Measurements from ENCODE around the gene DKK1.

DKK1 gene, protein sequence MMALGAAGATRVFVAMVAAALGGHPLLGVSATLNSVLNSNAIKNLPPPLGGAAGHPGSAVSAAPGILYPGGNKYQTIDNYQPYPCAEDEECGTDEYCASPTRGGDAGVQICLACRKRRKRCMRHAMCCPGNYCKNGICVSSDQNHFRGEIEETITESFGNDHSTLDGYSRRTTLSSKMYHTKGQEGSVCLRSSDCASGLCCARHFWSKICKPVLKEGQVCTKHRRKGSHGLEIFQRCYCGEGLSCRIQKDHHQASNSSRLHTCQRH

DNA sequence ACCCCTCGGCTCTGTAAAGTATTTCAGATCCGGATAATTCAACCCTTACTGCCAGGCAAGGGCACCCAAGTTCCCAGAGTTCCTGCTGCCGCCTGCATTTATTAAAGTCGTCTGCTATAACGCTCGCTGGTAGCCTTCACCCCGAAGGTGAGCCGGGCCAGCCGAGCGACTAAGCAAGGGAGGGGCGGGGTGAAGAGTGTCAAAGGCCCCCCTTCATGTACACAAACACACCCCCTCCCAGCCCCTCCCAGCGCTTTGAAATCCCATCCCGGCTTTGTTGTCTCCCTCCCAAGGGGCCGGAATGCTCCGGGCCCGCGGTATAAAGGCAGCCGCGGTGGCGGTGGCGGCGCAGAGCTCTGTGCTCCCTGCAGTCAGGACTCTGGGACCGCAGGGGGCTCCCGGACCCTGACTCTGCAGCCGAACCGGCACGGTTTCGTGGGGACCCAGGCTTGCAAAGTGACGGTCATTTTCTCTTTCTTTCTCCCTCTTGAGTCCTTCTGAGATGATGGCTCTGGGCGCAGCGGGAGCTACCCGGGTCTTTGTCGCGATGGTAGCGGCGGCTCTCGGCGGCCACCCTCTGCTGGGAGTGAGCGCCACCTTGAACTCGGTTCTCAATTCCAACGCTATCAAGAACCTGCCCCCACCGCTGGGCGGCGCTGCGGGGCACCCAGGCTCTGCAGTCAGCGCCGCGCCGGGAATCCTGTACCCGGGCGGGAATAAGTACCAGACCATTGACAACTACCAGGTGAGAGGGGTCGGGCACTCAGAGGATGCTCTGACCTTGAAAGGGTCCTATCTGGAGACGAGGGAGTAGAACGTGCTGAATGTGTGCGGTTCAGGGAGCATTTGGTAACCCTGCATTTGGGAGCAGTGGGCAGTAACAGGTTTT lies at the start of gene DKK1:
Gene DKK1 (plus strand): TSS at position 349 of the 889 bp plus-strand sequence. CDS start 154 bp downstream, at position 503.
- DNase-seq, result no peak

DNA sequence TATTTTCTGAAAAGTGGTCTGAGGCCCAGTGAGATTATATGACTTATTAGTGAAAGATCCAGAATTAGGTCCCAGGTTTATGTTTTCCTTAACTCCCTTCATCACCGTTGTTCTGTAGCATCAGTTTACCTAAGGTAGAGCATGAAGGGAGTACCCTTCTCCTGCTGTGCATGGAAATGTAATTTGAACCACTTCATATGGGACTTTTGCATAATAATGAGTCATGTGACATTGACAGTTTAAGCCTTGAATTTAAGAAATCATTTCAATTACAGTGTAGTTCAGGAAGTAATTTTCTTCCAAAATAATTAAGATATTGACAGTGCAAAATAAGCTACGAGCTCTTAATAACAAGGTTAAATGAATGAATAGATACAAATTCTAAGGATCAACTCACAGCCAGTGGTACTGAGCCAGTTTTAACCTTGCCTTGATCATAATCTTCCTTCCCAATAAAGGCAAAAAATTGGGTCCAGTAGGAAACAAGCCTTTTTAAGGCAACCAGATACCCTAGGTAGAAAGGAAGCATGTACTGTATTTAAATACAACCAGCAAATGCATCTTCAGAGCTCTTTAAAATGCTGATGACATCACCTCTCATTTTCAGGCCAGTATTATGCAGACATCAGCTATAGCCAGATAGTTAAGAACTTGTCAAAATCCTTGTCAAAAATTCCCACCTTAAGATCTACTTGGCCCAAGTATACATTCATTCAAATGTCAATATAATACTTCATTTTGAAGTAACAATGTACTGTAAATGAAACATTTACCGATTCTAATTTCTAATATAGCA lies 48.8 kb upstream of the DKK1 start:
- DNase-seq, result no peak

DNA sequence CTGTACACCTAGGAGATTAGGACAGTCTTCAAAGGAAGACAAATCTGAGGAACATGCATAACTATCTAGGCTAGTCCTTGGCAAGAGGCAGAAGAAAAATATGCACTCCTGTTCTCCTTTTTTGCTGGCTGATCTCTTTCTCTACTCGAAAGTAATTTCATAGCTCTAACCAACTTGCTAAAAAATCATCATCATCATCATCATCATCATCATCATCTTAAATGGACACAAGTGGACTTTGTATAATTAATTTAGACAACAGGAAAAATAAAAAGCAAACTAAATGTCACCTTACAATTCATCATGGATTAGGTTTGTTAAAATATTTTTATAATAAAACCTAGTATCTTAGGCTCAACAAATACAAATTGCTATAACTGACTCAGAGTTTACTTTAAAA lies 47.2 kb upstream of the DKK1 start:
- no peak for DNase-seq

DNA sequence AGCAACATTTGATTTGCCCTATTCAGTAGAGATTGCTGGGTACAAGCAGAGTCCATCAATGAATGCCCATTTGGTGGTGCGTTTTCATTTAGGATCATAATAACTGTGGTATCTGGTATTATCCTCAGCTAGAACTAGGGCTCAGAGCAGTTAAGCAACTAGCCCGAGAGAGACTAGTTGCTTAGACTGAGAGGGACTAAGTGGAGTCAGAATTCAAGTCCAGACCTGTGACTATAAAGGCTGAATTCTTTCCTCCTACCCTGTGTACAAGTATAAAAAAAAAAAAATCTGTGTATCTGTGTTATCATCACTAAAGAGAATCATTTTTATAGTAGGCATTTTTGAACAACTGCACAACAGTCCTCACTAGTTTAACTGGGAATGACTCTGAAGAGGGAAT lies 45.3 kb upstream of the DKK1 start:
- no peak for DNase-seq

DNA sequence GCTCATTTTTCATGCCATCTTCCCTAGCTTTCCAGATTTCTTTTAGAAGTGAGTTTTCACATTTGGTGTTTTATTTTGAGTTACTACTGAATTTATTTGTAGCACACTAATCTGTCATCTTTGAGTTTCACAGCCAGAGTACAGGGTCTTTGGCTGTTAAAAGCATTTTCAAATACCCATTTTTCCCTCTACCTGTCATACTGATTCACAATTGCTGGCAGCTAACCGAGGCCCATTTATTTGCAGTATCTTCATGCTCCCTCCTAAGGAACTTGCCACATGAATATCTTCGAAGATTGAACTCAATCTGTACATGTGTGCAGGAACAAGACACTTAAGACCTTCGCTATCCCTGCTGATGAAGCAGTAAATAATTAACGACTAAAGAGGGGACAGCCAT lies 44.8 kb upstream of the DKK1 start:
- DNase-seq, result no peak

DNA sequence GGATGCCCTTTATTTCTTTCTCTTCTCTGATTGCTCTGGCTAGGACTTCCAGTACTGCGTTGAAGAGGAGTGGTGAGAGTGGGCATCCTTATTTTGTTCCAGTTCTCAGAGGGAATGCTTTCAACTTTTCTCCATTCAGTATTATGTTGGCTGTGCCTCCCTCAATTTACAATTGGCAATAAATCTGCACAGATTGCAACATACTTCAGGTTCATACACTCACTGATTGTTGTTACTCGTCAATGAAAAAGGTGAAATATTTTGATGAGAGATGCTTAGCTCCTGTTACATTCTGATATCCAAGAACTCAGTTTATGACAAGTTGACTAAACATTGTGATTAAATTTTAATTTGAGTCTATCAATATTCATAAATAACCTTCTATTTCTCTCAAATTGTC lies 37.9 kb upstream of the DKK1 start:
- no peak for DNase-seq

DNA sequence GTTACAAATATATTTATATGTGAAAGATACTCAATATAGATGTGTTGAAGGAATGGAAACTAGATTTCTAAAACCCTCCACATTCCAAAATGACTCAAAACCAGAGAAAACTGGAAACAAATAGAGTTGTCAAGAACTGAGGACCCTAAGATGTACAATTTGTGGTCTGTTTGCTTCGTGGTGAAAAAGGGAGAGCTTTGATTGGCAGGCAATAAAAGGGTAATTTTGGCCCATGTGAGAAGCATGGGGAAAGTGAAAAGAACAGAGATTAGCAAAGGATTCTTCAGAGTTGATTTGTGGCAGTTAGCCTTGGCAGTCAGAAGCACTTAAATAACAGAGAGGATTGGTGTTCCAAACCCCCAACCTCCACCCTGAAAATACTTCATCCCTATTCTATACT lies 37.1 kb upstream of the DKK1 start:
- no peak for DNase-seq

DNA sequence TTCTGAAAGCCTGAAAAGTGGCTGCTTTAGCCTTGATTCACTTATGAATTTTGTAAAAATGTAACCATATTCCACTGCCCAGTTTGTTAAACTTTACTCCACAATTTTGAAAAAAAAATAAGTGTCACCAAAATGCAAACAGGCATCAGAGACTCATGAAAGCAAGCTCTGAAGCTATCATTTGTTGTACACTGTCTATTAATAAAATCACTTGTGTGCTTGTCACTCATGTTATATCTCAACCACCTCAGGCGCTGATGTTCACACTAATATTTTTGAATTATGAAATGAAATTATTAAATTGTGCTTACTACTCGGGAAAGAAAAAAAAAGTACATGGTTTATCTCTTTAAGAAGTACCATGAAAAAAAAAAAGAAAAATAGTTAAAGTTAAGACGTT lies 34.5 kb upstream of the DKK1 start:
- DNase-seq, result no peak

DNA sequence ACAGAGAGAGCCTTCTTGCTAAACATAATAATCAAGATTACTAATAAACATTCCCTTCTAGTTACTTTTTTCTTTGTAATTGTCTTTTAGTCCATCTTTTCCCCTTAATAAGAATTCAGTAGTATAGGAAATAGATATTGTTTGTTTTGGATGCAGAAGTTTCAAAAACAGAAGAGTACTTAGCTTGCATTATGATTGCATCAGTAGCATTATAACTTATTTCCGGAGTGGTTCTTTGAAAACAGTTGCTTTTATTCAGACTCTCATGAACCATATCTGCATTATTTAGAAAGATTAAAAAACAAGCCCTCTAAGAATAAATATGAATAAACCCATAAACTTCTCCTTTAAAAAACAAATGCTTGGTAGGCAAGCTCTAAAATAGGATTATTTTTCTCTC lies 34.0 kb upstream of the DKK1 start:
- no peak for DNase-seq

DNA sequence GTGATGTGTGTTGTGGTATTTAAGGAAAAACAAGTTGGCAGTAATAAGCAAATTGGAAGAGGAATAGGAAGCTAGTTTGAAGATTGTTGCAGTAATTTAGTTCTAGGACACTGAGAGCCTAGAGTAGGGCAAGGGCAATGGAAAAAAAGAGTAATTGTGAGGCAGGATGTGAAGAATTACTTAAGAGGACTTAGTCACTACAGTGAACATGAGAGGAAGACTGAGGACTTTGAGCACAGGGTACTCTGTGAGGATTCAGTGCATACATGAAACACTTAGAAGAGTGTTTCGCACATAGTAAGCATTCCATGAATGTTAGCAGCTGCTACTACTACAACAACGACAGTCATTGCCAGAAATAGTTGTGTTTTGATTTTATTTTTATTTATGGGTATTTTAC lies 30.9 kb upstream of the DKK1 start:
- no peak for DNase-seq

DNA sequence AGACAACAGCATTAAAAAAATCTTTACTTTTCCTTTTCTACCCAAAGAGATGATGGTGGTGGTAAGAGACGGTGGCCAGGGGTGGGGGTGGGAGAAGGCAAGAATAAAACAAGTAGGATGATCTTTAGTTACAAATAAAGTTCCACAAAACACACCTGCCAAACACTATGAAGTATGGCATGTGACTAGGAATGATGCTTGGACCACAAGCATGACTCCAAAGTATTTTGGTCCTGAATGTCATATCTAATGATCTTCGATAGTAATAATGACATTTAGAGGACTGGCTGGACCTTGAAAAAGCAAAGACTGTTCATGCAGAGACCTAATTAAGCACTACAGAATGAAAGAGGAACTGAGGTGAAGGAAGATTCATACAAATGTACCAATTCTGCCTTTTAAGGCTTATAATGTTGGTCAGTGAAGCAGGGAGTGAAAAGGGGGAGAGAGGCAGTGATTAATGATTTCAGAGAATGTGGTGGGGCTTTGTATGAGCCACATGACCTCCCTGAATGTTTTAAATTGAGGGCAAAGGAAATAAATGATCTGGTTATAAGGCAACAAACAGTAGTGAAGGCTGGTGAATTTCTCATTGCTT lies 29.6 kb upstream of the DKK1 start:
- DNase-seq, result no peak

DNA sequence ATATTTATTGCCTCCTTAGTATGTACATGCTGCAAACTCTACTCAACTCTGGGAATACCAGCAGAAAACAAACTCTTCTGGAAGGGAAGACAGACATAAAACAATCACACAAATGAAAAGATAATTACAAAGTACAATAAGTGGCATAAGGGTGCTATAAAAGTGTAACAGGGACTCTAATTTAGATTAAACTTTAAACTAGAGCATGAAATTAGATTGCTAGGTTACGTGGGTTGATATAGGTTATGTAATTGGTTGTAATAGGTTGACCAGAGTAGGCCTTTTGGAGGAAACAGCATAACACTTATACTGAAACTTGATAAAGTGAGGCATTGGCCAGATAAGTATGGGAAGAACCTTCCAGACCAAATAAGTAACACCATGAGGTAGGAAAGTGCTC lies 26.2 kb upstream of the DKK1 start:
- DNase-seq, result no peak

DNA sequence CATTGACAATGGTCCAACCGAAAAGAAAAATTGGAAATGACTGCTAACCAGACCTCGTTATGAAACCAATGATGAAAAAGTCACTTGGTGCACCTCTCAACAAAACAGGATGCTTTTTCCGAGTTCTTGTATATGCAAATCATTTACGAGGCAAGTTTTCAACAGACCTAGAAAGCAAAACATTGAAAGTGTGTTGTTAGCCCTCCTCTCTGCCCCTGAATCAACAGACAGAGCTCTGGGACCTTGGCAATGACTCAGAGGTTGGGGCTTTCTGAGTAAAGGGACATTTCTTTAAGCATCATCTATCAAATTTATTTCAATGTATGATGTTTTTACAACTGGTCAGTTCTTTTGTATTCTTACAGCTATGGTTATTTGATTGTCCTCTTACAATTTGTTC lies 16.3 kb upstream of the DKK1 start:
- DNase-seq, result no peak

DNA sequence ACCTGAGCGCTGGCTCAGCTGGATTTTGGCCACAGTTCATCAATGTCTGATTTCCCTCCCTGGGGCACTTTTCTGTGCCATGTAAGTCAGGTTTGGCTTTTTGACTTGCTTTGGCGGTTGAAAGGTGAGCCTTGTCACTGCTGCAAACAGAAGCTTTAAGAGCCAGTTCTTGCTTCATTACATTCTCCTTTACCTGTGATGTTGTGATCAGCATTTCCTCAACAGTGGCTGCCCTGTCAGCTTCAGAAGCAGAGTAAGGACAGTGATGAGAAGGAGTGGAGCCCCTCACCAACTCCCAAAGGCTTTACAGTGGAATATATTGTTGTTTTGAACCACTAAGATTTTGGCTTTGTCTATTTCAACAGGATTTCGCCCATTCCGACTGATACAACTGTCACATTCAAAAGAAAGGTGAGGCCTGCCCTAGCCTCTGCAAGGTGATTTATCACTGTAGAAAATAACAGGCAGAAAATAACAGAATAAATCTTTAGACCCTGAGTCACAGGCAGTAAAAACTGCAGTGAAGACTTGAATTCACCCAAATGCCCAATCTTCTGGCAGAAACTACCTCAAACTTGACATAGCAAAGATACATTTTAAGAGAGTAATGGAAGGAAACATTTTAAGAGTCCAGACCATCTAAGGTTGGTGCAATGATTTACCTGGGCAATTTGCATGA lies 13.3 kb upstream of the DKK1 start:
- no peak for DNase-seq

DNA sequence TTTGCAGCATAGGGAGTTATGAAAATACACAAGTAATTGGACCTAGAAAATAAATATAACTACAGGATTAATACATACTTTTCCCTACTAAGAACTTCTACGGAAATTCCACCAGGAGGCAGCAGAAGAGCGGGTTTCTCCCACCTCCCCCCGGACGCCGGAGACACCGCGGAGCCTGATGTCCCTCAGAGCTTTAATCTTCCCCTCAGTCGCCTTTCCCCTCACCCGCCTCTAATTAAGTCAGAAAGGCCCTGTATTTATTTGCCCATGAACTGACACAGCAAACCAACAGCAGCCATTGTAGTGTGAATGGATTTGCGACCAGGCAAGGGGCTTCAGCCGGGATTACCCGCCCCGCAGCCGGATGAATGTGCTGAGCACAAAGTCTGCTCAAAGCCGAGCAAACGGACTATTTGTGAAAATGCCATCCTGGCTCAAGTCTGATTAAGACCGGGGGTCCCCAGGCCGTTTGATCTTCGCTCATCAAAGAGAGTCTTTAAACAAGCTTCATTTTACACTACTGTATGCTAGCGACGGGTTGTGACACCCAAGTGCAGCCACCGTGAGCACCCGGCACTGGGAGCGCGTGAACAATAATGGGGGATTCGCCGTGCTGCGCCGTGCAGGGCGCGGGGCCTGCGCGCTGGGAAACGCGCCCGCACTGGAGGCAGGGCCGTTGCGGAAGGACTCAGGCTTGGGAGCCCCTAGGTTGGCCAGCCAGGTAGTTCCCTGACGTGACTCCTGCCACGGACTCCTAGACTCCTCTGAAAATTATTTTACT lies 5.6 kb upstream of the DKK1 start:
- DNase-seq, result no peak

DNA sequence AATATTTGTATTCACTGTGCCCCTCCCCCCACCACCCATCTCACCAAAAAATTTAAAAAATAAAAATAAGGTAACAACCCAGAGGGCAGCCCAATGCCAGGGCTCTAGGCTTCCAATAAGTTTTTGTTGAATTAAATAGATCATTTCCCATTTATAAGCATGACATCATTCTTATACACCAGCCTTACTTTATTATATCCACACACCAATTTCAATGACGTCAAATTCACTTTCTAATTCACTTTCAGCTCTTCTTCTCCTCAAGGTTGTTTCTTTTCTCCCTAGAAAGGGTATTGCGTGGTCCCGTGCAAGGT lies 1.2 kb upstream of the DKK1 start:
- DNase-seq, result no peak

DNA sequence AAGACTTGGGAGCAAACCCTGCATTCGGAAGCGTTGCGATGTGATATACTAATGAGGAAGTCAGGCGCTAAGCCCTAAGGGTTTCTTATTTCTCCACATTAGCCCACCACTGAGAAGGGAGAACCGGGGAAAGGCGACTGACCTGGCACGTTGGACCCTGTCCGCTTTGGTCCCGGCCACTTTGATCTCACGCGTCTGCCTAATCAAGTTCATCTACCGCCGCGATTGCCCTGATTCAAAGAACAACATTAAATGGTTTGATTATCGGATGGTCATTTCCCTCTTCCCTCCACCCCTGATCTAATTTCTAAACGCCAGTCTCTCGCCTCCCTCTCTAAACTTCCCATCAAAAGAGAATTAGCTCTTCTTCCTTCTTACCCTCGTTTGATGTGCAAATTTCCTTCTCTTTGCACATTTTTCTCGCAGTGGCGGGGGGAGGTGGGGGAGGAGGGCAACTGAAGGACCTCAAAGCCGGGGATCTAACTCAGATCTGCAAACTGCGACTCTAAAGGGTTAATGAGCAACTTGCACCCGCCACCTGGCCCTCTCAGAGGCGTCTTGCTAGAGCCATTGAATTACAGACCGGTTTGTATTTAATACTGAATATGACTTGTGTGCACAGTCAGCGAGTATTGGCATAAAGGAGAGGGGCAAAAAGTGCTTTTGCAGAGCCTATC lies 687 bp upstream of the DKK1 start:
- no peak for DNase-seq

DNA sequence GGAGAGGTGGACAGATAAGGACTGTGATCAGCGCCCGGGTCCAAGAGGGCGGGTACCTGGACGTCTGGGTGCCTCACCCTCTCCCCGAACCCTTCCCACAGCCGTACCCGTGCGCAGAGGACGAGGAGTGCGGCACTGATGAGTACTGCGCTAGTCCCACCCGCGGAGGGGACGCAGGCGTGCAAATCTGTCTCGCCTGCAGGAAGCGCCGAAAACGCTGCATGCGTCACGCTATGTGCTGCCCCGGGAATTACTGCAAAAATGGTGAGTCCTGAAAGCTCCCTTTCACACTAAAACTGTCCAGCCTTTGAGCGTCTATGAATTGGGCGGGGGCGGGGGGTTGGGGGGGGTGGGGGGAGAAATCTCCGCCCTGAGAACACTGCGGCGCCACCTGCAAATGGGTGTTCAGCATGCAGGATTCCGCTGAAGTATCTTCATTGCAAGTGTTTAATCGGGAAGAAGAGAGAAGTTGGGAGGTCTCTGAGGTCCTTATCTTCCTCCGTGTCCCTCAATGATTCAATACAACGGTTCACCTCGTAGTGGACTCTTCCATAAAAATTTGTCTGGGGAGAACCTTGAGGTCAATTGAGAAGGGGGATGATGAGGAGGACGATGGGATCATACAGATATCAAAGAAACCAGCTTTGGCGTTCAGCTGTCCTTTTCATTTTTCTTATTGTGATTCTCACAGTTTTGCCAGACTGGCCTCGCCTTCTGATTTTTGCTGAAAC lies 906 bp downstream of the DKK1 start:
- DNase-seq, result no peak

DNA sequence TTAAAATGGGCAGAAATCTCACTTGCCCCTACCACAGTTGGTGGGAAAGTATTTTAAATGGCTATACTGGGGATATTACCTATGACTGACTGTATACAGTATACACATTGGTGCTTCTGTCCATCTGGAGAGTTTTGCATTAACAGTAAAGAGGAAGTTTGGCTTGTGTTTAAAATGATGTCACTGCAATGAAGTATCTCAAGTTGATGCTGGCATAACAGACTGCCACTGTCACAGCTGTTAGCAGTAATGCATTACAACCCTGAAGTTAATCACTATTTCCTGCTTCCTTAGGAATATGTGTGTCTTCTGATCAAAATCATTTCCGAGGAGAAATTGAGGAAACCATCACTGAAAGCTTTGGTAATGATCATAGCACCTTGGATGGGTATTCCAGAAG lies 1.9 kb downstream of the DKK1 start:
- no peak for DNase-seq

DNA sequence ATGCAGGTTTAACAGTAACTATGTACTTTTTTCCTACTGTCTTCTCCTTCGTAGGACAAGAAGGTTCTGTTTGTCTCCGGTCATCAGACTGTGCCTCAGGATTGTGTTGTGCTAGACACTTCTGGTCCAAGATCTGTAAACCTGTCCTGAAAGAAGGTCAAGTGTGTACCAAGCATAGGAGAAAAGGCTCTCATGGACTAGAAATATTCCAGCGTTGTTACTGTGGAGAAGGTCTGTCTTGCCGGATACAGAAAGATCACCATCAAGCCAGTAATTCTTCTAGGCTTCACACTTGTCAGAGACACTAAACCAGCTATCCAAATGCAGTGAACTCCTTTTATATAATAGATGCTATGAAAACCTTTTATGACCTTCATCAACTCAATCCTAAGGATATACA lies 2.4 kb downstream of the DKK1 start:
- no peak for DNase-seq
